HG03039 (cell line): ENCODE data around the gene AGAP5.

Experiments
- ATAC-seq: cut with Tn5 transposase; IDR thresholded peaks from one replicate; pipeline ENCODE4 v1.9.1; 2021; ENCODE audit warnings: mild to moderate bottlenecking, moderate library complexity; ENCODE audit not compliant: unreplicated experiment

Gene AGAP5

GRCh38 chr10:73634421-73634820, 63.5 kb downstream of the AGAP5 start:
- ATAC-seq: no peak

- ATAC-seq: no peak
These were observed 68.7 kb downstream of the AGAP5 start for GRCh38 chr10:73629165-73629564.

GRCh38 chr10:73628405-73628804, 69.5 kb downstream of the AGAP5 start:
- no peak for ATAC-seq

- no peak for ATAC-seq
These were observed 70.6 kb downstream of the AGAP5 start for GRCh38 chr10:73627300-73627699.

- peak; percentile 94 for ATAC-seq
These were observed 71.8 kb downstream of the AGAP5 start for GRCh38 chr10:73625884-73626752.

- peak; percentile 11 for ATAC-seq
These were observed 72.7 kb downstream of the AGAP5 start for GRCh38 chr10:73625004-73625883.
